ENCODE measurements around the gene VKORC1L1. TPM values are rescaled to one million over a fixed set of nuclear protein-coding genes. Genes with fewer than 3 reads are reported as not detected.
"Not testable (repeated sequence)": the region's sequence is repeated elsewhere in the genome, so short reads cannot be mapped to it uniquely, and the experiment has no call there.

Gene VKORC1L1
- total RNA-seq, 1 experiment from 2014 or later = 36.8 TPM

DNA sequence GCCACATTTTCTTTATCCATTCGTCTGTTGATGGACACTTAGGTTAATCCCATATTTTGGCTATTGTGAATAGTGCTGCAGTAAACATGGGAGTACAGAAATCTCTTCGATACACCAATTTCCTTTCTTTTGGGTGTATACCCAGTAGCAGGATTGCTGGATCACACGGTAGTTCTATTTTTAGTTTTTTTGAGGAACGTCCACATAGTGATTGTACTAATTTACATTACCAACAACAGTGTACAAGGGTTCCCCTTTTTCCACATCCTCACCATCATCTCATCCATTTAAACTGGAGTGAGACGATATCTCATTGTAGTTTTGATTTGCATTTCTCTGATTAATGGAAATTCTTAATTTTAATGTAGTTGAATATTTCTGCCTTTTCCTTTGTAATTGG lies 19.3 kb downstream of the VKORC1L1 start:
- H3K27me3 ChIP-seq (replicated peaks; ENCODE audit: insufficient read depth, low read depth, low read length, poor library complexity) = no peaks in the 10 kb centered on the region
- ChIA-PET POLR2A (ENCODE audit: low non-redundant PET) (no interaction called here), CTCF (no interaction called here)
- H3K4me3 ChIP-seq (ENCODE audit: low read depth, low read length, poor library complexity, severe bottlenecking) = no peak overlapping the region
- H3K4me1 ChIP-seq (ENCODE audit: insufficient read depth, low read length, poor library complexity, severe bottlenecking) = no peaks in the 10 kb centered on the region
- no TSS peak for BruUV-seq (replicated peaks)
- H3K9me3 ChIP-seq (ENCODE audit: low read depth, low read length, poor library complexity, severe bottlenecking) = no peaks in the 10 kb centered on the region
- peaks cover 6% of the 10 kb centered on the region for H3K36me3 ChIP-seq (ENCODE audit: insufficient read depth, low read length, poor library complexity, severe bottlenecking)
- intact Hi-C loops (cut with micrococcal nuclease; ENCODE audit: unreplicated experiment) = no loop called here
- no peak for DNase-seq (ENCODE audit: low spot score)
- TF ChIP-seq EZH2 (IDR thresholded peaks at IDR 0.05; ENCODE audit: borderline replicate concordance, low read depth, low read length, poor library complexity, severe bottlenecking) = no peak
- TF ChIP-seq, protein P1, sequence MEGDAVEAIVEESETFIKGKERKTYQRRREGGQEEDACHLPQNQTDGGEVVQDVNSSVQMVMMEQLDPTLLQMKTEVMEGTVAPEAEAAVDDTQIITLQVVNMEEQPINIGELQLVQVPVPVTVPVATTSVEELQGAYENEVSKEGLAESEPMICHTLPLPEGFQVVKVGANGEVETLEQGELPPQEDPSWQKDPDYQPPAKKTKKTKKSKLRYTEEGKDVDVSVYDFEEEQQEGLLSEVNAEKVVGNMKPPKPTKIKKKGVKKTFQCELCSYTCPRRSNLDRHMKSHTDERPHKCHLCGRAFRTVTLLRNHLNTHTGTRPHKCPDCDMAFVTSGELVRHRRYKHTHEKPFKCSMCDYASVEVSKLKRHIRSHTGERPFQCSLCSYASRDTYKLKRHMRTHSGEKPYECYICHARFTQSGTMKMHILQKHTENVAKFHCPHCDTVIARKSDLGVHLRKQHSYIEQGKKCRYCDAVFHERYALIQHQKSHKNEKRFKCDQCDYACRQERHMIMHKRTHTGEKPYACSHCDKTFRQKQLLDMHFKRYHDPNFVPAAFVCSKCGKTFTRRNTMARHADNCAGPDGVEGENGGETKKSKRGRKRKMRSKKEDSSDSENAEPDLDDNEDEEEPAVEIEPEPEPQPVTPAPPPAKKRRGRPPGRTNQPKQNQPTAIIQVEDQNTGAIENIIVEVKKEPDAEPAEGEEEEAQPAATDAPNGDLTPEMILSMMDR (conservative IDR thresholded peaks at IDR 0.05; ENCODE audit: low read depth, low read length) = no peak
- no peak overlapping the region for H3K27ac ChIP-seq (ENCODE audit: low read depth, low read length, poor library complexity, severe bottlenecking)

DNA sequence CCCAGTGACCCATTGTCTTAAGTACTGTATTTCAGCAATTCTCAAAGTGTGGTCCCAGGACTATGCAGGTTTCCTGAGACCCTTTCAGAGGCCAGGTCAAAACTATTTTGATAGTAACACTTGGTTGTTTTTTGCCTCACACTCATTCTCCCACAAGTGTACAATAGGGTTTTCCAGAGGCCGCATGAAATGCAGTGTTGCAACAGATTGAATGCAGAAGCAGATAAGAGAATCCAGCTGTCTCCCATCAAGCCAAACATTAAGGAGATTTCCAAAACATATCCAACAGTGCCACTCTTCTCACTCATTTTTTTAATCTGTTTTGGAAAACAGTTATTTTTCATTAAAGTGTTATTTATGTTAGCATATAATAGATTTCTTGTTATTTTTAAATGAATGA lies 20.0 kb downstream of the VKORC1L1 start:
- no peak overlapping the region for H3K4me3 ChIP-seq (ENCODE audit: low read depth, low read length, poor library complexity, severe bottlenecking)
- ChIA-PET CTCF (no interaction called here), POLR2A (ENCODE audit: low non-redundant PET) (no interaction called here)
- TF ChIP-seq EZH2 (IDR thresholded peaks at IDR 0.05; ENCODE audit: borderline replicate concordance, low read depth, low read length, poor library complexity, severe bottlenecking) = no peak
- TF ChIP-seq, protein P1 (conservative IDR thresholded peaks at IDR 0.05; ENCODE audit: low read depth, low read length) = no peak
- H3K27me3 ChIP-seq (replicated peaks; ENCODE audit: insufficient read depth, low read depth, low read length, poor library complexity) = no peaks in the 10 kb centered on the region
- H3K36me3 ChIP-seq (ENCODE audit: insufficient read depth, low read length, poor library complexity, severe bottlenecking) = peaks cover 6% of the 10 kb centered on the region
- intact Hi-C loops (cut with micrococcal nuclease; ENCODE audit: unreplicated experiment) = no loop called here
- no peaks in the 10 kb centered on the region for H3K4me1 ChIP-seq (ENCODE audit: insufficient read depth, low read length, poor library complexity, severe bottlenecking)
- no peak for DNase-seq (ENCODE audit: low spot score)
- no peak overlapping the region for H3K27ac ChIP-seq (ENCODE audit: low read depth, low read length, poor library complexity, severe bottlenecking)
- H3K9me3 ChIP-seq (ENCODE audit: low read depth, low read length, poor library complexity, severe bottlenecking) = no peaks in the 10 kb centered on the region
- no TSS peak for BruUV-seq (replicated peaks)

DNA sequence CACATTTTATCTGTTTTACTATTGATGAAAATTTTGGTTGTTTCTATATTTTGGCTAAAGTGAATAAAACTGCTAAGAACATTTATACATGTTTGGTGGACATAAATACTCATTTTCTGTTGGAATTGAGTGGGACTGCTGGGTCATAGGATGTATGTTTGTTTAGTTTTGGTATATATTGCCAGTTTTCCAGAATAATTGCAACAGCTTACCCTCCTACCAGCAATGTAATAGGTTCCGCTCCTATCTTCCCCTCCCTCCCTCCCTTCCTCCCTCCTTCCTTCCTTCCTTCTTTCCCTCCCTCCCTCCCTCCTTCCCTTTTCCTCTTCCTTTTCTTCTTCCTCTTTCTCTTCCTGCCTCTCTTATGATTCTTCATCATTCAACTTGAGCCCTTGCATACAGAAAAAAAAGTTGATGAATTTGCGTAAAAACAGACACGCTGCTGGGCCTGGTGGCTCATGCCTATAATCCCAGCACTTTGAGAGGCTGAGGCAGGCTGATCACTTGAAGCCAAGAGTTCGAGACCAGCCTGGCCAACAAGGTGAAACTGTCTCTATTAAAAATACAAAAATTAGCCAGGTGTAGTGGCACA lies 23.5 kb downstream of the VKORC1L1 start:
- DNase-seq (ENCODE audit: low spot score) = no peak
- H3K27me3 ChIP-seq (replicated peaks; ENCODE audit: insufficient read depth, low read depth, low read length, poor library complexity) = no peaks in the 10 kb centered on the region
- TF ChIP-seq, protein P1 (conservative IDR thresholded peaks at IDR 0.05; ENCODE audit: low read depth, low read length) = no peak
- no peak for TF ChIP-seq EZH2 (IDR thresholded peaks at IDR 0.05; ENCODE audit: borderline replicate concordance, low read depth, low read length, poor library complexity, severe bottlenecking)
- H3K9me3 ChIP-seq (ENCODE audit: low read depth, low read length, poor library complexity, severe bottlenecking) = no peaks in the 10 kb centered on the region
- peaks cover 5% of the 10 kb centered on the region for H3K36me3 ChIP-seq (ENCODE audit: insufficient read depth, low read length, poor library complexity, severe bottlenecking)
- ChIA-PET CTCF (no interaction called here), POLR2A (ENCODE audit: low non-redundant PET) (no interaction called here)
- intact Hi-C loops (cut with micrococcal nuclease; ENCODE audit: unreplicated experiment) = no loop called here
- no peak overlapping the region for H3K4me3 ChIP-seq (ENCODE audit: low read depth, low read length, poor library complexity, severe bottlenecking)
- BruUV-seq (replicated peaks) = no TSS peak
- H3K4me1 ChIP-seq (ENCODE audit: insufficient read depth, low read length, poor library complexity, severe bottlenecking) = no peaks in the 10 kb centered on the region
- no peak overlapping the region for H3K27ac ChIP-seq (ENCODE audit: low read depth, low read length, poor library complexity, severe bottlenecking)

DNA sequence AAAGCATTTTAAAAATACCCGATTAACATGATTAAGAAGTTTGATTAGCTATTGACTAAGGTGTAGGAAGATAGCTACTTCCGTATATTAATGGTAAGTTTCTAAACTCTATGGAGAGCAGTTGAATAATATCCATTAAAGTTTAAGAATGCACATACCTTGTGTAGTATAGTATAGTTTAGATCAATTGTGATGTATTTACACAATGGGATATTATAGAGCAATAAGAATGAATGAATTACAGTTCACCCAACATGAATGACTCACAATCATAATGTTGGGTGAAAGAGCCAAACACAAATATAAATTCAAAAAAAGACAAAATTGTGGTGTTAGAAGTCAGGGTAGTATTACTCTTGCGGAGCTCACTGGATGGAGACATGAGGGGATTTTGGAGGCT lies 24.4 kb downstream of the VKORC1L1 start:
- H3K9me3 ChIP-seq (ENCODE audit: low read depth, low read length, poor library complexity, severe bottlenecking); H3K36me3 ChIP-seq (ENCODE audit: insufficient read depth, low read length, poor library complexity, severe bottlenecking); POLR2A ChIA-PET (ENCODE audit: low non-redundant PET); H3K4me3 ChIP-seq (ENCODE audit: low read depth, low read length, poor library complexity, severe bottlenecking); H3K27ac ChIP-seq (ENCODE audit: low read depth, low read length, poor library complexity, severe bottlenecking); intact Hi-C loops (cut with micrococcal nuclease; ENCODE audit: unreplicated experiment); BruUV-seq (replicated peaks); CTCF ChIA-PET; H3K4me1 ChIP-seq (ENCODE audit: insufficient read depth, low read length, poor library complexity, severe bottlenecking); DNase-seq (ENCODE audit: low spot score); H3K27me3 ChIP-seq (replicated peaks; ENCODE audit: insufficient read depth, low read depth, low read length, poor library complexity): not testable (repeated sequence)

DNA sequence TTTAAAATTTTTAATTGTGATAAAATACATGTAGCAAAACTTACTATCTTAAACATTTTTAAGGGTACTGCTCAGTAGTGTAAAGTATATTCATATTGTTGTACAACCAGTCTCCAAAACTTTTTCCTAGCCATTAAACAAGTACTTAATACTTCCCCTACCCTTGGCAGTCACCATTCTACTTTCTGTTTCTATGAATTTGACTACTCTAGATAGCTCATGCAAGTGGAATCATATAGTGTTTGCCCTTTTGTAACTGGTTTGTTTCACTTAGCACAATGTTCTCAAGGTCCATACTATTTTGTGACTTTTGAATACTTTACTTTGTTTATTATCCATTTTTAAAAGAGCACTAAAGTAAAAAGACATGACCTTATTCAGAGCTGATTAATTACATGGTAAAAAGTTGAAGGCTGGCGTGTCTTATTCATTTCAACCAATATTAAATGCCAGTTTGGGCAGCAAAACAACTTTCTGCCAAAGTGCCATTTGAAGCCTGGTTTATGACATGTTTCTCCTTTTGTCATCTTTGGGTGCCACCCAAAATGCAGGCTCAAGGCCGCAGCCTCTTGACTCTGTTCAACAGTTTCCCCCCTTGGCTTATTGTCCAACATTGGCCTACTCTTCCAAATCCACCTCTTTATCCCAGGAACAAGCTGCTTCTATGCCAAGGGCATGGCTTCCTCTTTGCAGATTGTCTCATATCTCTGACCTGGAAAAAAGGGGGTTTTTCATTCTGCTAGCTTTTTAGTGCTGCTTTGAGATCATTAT lies 26.0 kb downstream of the VKORC1L1 start:
- H3K9me3 ChIP-seq (ENCODE audit: low read depth, low read length, poor library complexity, severe bottlenecking); H3K27me3 ChIP-seq (replicated peaks; ENCODE audit: insufficient read depth, low read depth, low read length, poor library complexity); H3K4me1 ChIP-seq (ENCODE audit: insufficient read depth, low read length, poor library complexity, severe bottlenecking); H3K4me3 ChIP-seq (ENCODE audit: low read depth, low read length, poor library complexity, severe bottlenecking); intact Hi-C loops (cut with micrococcal nuclease; ENCODE audit: unreplicated experiment); H3K36me3 ChIP-seq (ENCODE audit: insufficient read depth, low read length, poor library complexity, severe bottlenecking); BruUV-seq (replicated peaks); DNase-seq (ENCODE audit: low spot score); POLR2A ChIA-PET (ENCODE audit: low non-redundant PET); H3K27ac ChIP-seq (ENCODE audit: low read depth, low read length, poor library complexity, severe bottlenecking); CTCF ChIA-PET: not testable (repeated sequence)
